HG03469 (cell line): ENCODE results near the gene HADHB.
"Not testable (repeated sequence)": the region's sequence is repeated elsewhere in the genome, so short reads cannot be mapped to it uniquely, and the experiment has no call there.

Experiments
- ATAC-seq: cut with Tn5 transposase; IDR thresholded peaks from one replicate; pipeline ENCODE4 v1.9.1; 2021; ENCODE audit warnings: mild to moderate bottlenecking, moderate library complexity, moderate number of reproducible peaks; ENCODE audit not compliant: unreplicated experiment

Gene HADHB

GRCh38 chr2:26290001-26290400 is 45.3 kb downstream of the HADHB start:
- no peak for ATAC-seq

GRCh38 chr2:26292646-26293045 is 47.9 kb downstream of the HADHB start:
- ATAC-seq = no peak

- no peak for ATAC-seq
Observed at GRCh38 chr2:26295511-26295910, 50.8 kb downstream of the HADHB start.

- no peak for ATAC-seq
Observed at GRCh38 chr2:26297061-26297460, 52.3 kb downstream of the HADHB start.

GRCh38 chr2:26298286-26298637 is 53.5 kb downstream of the HADHB start:
- no peak for ATAC-seq

- ATAC-seq = no peak
Observed at GRCh38 chr2:26298638-26299393, 54.1 kb downstream of the HADHB start.

GRCh38 chr2:26299471-26300101 is 54.8 kb downstream of the HADHB start:
- no peak for ATAC-seq

GRCh38 chr2:26300234-26300925 is 55.6 kb downstream of the HADHB start:
- ATAC-seq = no peak

- no peak for ATAC-seq
Observed at GRCh38 chr2:26302846-26303245, 58.1 kb downstream of the HADHB start.

GRCh38 chr2:26305094-26305493 is 60.4 kb downstream of the HADHB start:
- not testable (repeated sequence) for ATAC-seq

GRCh38 chr2:26305540-26305939 is 60.8 kb downstream of the HADHB start:
- no peak for ATAC-seq

GRCh38 chr2:26309921-26310320 is 65.2 kb downstream of the HADHB start:
- no peak for ATAC-seq

- ATAC-seq = no peak
Observed at GRCh38 chr2:26312471-26312870, 67.7 kb downstream of the HADHB start.

GRCh38 chr2:26313446-26313845 is 68.7 kb downstream of the HADHB start:
- ATAC-seq = no peak

- no peak for ATAC-seq
Observed at GRCh38 chr2:26314243-26314642, 69.5 kb downstream of the HADHB start.

- no peak for ATAC-seq
Observed at GRCh38 chr2:26316041-26316440, 71.3 kb downstream of the HADHB start.

GRCh38 chr2:26316845-26317244 is 72.1 kb downstream of the HADHB start:
- ATAC-seq = no peak

GRCh38 chr2:26317377-26318105 is 72.8 kb downstream of the HADHB start:
- no peak for ATAC-seq

GRCh38 chr2:26318950-26319349 is 74.2 kb downstream of the HADHB start:
- ATAC-seq = no peak

- ATAC-seq = not testable (repeated sequence)
Observed at GRCh38 chr2:26324479-26324878, 79.7 kb downstream of the HADHB start.

GRCh38 chr2:26324903-26325302 is 80.2 kb downstream of the HADHB start:
- ATAC-seq = no peak
